SJCRH30 (cell line): ENCODE data around the gene MYRFL. TPM values are rescaled to one million over a fixed set of nuclear protein-coding genes. Genes with fewer than 3 reads are reported as not detected.
"Not testable (repeated sequence)": the region's sequence is repeated elsewhere in the genome, so short reads cannot be mapped to it uniquely, and the experiment has no call there.

Source experiments
- DNase-seq, 2 experiments: peaks; one replicate each; pipeline ENCODE4 v3.0.0-alpha.2; 2015 to 2020
- H3K27ac ChIP-seq: fragments of 250-450 bp; sonication (Bioruptor Pico); 2 replicates; pipeline ENCODE4 v1.5.1; 2020; ENCODE audit warnings: mild to moderate bottlenecking, moderate library complexity
- H3K27me3 ChIP-seq: fragments of 250-450 bp; sonication (Bioruptor Pico); 2 replicates; pipeline ENCODE4 v1.5.1; 2020; ENCODE audit warnings: mild to moderate bottlenecking, moderate library complexity
- H3K36me3 ChIP-seq: fragments of 250-450 bp; sonication (Bioruptor Pico); 2 replicates; pipeline ENCODE4 v1.5.1; 2020; ENCODE audit warnings: mild to moderate bottlenecking, moderate library complexity
- H3K4me1 ChIP-seq: fragments of 250-450 bp; sonication (Bioruptor Pico); 2 replicates; pipeline ENCODE4 v1.5.1; 2020; ENCODE audit warnings: mild to moderate bottlenecking, moderate library complexity
- H3K4me3 ChIP-seq: fragments of 250-450 bp; sonication (Bioruptor Pico); 2 replicates; pipeline ENCODE4 v1.5.1; 2020; ENCODE audit warnings: mild to moderate bottlenecking, moderate library complexity
- H3K9me3 ChIP-seq: fragments of 250-450 bp; sonication (Bioruptor Pico); replicated peaks from 2 replicates; pipeline ENCODE4 v1.5.1; 2020; ENCODE audit warnings: mild to moderate bottlenecking, moderate library complexity
- total RNA-seq: library from RNA; depleted of rRNA; stranded (reverse); fragments of >200 nt; shearing (Covaris generic); gene quantifications from 2 replicates; pipeline ENCODE4 v1.2.3, GENCODE V29; 2014

MYRFL gene
- total RNA-seq, 1 experiment from 2014 or later = not detected

DNA sequence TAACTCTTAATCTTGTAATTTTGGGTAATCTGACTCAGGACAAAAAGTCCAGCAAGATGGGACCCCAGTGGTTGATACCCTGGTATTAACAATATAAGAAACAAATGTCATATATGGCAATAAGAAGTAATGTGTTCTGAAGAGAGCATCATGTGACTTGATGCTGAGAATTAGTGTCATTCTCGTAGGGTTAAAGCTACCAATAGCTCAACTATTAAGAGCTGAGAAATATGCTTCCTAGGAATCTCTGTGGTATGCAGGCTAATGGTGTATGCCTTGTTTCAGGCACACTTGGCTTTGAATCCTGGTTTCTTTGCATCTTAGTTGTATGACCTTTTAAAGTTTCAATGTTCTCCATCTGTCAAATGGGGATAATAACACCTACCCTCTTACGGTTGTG lies 9.1 kb downstream of the MYRFL start:
- H3K27ac ChIP-seq = no peak overlapping the region
- no peak overlapping the region for H3K4me3 ChIP-seq
- no peaks in the 10 kb centered on the region for H3K36me3 ChIP-seq
- H3K27me3 ChIP-seq = no peaks in the 10 kb centered on the region
- H3K4me1 ChIP-seq = no peaks in the 10 kb centered on the region
- DNase-seq = no peak
- H3K9me3 ChIP-seq = no peaks in the 10 kb centered on the region

- H3K9me3 ChIP-seq = no peaks in the 10 kb centered on the region
- no peaks in the 10 kb centered on the region for H3K36me3 ChIP-seq
- H3K27ac ChIP-seq = no peak overlapping the region
- H3K4me3 ChIP-seq = no peak overlapping the region
- H3K27me3 ChIP-seq = no peaks in the 10 kb centered on the region
- DNase-seq = no peak
- H3K4me1 ChIP-seq = no peaks in the 10 kb centered on the region
Observed at GRCh38 chr12:69834576-69834975, 9.5 kb downstream of the MYRFL start.

DNA sequence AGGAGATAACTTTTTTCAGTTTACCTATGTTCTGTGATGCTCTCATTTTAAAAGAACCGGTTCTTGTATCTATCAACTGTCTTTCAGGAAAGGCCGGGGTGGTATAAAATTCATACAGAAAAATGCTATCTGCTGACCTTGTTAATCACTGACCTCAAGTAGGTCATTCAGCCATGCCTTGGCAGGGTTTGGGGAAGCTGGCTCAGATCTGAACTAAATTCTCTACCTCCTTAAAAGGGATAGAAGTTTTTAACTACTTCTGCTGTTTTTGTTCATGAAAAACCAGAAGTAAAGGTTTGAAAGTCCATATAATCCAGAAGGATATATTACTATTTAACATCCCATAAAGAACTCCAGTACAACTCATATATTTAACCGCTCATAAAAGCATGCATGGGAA lies 10.1 kb downstream of the MYRFL start:
- DNase-seq = no peak
- Histone ChIP-seq H3K9me3 (no peaks in the 10 kb centered on the region), H3K36me3 (no peaks in the 10 kb centered on the region), H3K4me3 (no peak overlapping the region), H3K27me3 (no peaks in the 10 kb centered on the region), H3K4me1 (no peaks in the 10 kb centered on the region), H3K27ac (no peak overlapping the region)

GRCh38 chr12:69836015-69836414 lies 11.0 kb downstream of the MYRFL start:
- no peaks in the 10 kb centered on the region for H3K9me3 ChIP-seq
- H3K27me3 ChIP-seq = no peaks in the 10 kb centered on the region
- no peaks in the 10 kb centered on the region for H3K4me1 ChIP-seq
- no peak for DNase-seq
- no peak overlapping the region for H3K4me3 ChIP-seq
- no peak overlapping the region for H3K27ac ChIP-seq
- H3K36me3 ChIP-seq = no peaks in the 10 kb centered on the region

DNA sequence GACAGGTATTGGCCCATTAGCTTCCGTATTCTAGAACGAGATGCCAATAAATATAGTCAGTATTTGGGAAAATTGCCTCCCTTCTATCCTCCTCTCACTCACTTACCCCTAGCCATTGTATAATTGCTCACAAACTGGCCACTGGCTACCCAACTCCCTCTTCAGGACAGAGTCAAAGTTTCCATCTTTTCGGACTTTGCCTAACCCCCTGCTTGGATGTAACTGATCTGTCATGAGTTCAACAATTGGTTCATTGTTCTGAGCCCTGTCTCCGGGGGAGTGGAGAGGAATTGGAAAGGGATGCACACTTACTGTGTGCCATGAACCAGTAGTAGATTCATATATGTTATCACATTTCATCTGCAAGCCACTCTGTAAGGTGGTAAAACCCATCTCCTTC lies 12.2 kb downstream of the MYRFL start:
- Histone ChIP-seq H3K9me3 (no peaks in the 10 kb centered on the region), H3K27ac (no peak overlapping the region), H3K36me3 (no peaks in the 10 kb centered on the region), H3K27me3 (no peaks in the 10 kb centered on the region), H3K4me1 (no peaks in the 10 kb centered on the region), H3K4me3 (no peak overlapping the region)
- DNase-seq = peak in 1 of 2 experiments; percentile 35

DNA sequence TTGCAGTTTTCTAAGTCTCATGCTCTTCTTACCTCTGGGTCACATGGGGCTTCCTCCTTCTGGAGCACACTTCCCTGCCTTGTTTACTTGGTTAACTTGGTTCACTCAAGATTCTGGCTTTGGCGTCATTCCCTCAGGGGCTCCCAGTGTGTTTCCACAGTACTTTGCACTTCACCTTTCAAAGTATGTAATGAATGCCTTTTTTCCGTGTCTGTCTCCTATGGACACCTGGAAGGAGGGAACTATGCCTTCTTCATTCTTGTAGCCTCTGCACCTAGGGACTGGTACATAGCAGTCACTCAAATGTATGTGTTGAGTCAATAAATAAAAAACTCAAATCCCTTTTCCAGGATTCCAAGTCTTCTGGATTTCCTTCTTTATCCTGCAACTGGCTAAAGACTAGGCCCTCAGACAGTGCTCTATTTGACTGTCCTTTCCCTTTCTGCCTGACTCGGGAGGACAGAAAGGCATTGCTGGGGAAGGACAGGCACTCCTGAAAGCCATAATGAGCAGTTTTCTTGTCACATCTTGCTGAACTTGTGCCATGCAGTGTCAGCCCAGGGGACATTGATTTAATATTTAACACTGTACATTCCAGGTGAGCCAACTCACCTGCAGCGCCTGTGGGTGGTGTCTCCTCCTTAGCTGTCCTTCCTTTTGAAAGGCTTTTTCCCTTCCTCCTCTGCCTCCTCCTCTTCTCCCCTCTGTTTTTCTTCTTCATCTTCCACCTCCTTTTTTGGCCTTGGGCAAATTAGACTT lies 12.8 kb downstream of the MYRFL start:
- Histone ChIP-seq H3K27me3 (no peaks in the 10 kb centered on the region), H3K4me1 (no peaks in the 10 kb centered on the region), H3K27ac (no peak overlapping the region), H3K36me3 (no peaks in the 10 kb centered on the region), H3K4me3 (no peak overlapping the region), H3K9me3 (no peaks in the 10 kb centered on the region)
- no peak for DNase-seq

DNA sequence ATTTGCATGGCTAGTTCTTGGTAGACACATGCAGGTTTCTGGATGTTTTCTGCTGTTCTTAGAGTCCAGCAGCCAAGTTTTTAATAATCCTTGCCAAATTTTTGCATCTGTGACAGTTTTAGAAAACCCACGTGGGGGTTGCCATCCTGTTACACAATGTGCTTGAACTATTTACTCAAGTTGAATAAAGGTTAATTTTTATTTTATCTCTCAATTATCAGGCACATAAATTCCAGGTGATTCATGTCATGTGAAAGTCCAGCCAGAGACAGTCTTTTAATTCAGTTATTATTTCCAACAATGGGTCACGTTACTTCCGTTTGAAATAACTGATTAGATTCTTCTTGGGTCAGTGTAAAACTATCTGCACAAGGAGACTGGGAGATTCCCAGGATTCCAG lies 15.7 kb downstream of the MYRFL start:
- DNase-seq = no peak
- H3K9me3 ChIP-seq = no peaks in the 10 kb centered on the region
- H3K4me3 ChIP-seq = no peak overlapping the region
- H3K27ac ChIP-seq = no peak overlapping the region
- H3K27me3 ChIP-seq = no peaks in the 10 kb centered on the region
- no peaks in the 10 kb centered on the region for H3K4me1 ChIP-seq
- H3K36me3 ChIP-seq = no peaks in the 10 kb centered on the region

DNA sequence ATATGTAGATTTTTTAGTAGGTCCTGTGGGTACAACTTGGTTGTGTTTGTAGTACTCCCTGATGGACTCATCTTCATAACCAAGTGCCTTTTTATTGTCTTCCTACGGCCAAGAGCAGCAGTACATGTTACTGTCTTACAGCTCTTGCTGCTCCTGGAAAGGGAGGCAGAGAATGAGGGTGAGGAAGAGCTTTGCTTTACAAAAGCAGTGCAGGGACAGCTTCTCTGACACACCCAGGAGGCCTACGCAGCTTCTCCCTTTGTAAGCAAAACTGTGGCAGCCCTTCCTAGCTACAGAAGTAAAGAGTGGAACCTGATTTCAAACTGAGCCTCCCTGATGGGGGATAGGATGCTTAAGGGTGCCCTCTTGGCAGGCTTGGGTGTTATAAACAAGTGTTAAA lies 18.6 kb downstream of the MYRFL start:
- H3K36me3 ChIP-seq = no peaks in the 10 kb centered on the region
- no peak overlapping the region for H3K27ac ChIP-seq

GRCh38 chr12:69844416-69844815 lies 19.4 kb downstream of the MYRFL start:
- no peak overlapping the region for H3K27ac ChIP-seq
- no peaks in the 10 kb centered on the region for H3K4me1 ChIP-seq
- no peaks in the 10 kb centered on the region for H3K36me3 ChIP-seq
- H3K4me3 ChIP-seq = no peak overlapping the region
- no peaks in the 10 kb centered on the region for H3K27me3 ChIP-seq
- no peaks in the 10 kb centered on the region for H3K9me3 ChIP-seq
- DNase-seq = no peak

More for the DNA sequence above, 18.6 kb downstream of the MYRFL start:
- Histone ChIP-seq H3K4me1 (no peaks in the 10 kb centered on the region), H3K9me3 (no peaks in the 10 kb centered on the region), H3K4me3 (no peak overlapping the region), H3K27me3 (no peaks in the 10 kb centered on the region)
- DNase-seq = no peak

DNA sequence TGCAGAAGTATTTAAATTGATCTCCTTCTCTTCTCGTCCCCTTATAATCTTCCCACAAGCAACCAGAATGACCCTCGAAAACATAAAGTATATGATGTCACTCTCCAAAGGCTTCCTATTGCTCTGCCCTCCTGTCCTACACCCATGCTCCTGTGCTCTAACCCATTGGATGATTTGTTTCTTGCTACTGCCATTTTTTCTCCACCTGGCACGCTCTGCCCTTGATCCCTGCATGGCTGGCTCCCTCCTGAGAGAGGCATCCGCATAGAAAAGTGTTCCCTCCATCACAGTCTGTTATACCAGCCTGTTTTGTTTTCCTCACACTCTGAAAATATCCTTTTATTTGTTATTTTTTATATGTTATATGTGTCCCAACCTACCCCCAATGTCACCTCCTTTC lies 19.8 kb downstream of the MYRFL start:
- H3K27ac ChIP-seq = no peak overlapping the region
- H3K36me3 ChIP-seq = no peaks in the 10 kb centered on the region
- H3K4me1 ChIP-seq = no peaks in the 10 kb centered on the region
- H3K27me3 ChIP-seq = no peaks in the 10 kb centered on the region
- no peak overlapping the region for H3K4me3 ChIP-seq
- no peak for DNase-seq
- no peaks in the 10 kb centered on the region for H3K9me3 ChIP-seq

GRCh38 chr12:69846976-69847375 lies 21.9 kb downstream of the MYRFL start:
- no peak for DNase-seq
- no peaks in the 10 kb centered on the region for H3K36me3 ChIP-seq
- no peaks in the 10 kb centered on the region for H3K9me3 ChIP-seq
- H3K4me1 ChIP-seq = no peaks in the 10 kb centered on the region
- no peaks in the 10 kb centered on the region for H3K27me3 ChIP-seq
- no peak overlapping the region for H3K4me3 ChIP-seq
- H3K27ac ChIP-seq = no peak overlapping the region

- Histone ChIP-seq H3K4me3 (no peak overlapping the region), H3K4me1 (no peaks in the 10 kb centered on the region), H3K9me3 (no peaks in the 10 kb centered on the region), H3K36me3 (no peaks in the 10 kb centered on the region), H3K27ac (no peak overlapping the region), H3K27me3 (no peaks in the 10 kb centered on the region)
- no peak for DNase-seq
Observed at GRCh38 chr12:69851976-69852375, 26.9 kb downstream of the MYRFL start.

- not testable (repeated sequence) for H3K27me3 ChIP-seq, H3K4me3 ChIP-seq, DNase-seq, H3K9me3 ChIP-seq, H3K36me3 ChIP-seq, H3K27ac ChIP-seq, H3K4me1 ChIP-seq
Observed at GRCh38 chr12:69853176-69853961, 28.3 kb downstream of the MYRFL start.

DNA sequence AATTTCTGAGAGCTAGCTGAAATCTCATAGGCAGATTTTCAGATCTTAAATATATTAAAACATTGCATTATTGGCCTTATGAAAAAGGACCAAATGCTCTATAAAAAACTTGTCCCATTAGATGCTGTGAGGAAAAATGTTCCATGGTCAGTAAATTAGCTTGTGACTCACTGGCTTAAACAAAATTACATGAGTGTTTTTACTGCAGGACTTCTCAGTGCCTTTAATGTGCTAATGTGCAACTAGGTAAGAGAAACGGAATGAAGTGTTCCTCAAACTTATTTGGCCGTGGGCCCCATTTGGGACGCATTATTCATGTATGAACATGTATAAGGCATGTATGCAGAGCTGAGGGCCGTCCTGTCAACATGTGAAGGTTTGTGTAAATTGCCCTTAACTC lies 41.7 kb downstream of the MYRFL start:
- Histone ChIP-seq H3K27ac (no peak overlapping the region), H3K36me3 (no peaks in the 10 kb centered on the region), H3K4me3 (no peak overlapping the region), H3K4me1 (no peaks in the 10 kb centered on the region), H3K9me3 (no peaks in the 10 kb centered on the region), H3K27me3 (no peaks in the 10 kb centered on the region)
- no peak for DNase-seq

GRCh38 chr12:69868695-69869094 lies 43.7 kb downstream of the MYRFL start:
- Histone ChIP-seq H3K9me3 (no peaks in the 10 kb centered on the region), H3K27ac (no peak overlapping the region), H3K36me3 (no peaks in the 10 kb centered on the region), H3K27me3 (no peaks in the 10 kb centered on the region), H3K4me3 (no peak overlapping the region), H3K4me1 (no peaks in the 10 kb centered on the region)
- DNase-seq = no peak

DNA sequence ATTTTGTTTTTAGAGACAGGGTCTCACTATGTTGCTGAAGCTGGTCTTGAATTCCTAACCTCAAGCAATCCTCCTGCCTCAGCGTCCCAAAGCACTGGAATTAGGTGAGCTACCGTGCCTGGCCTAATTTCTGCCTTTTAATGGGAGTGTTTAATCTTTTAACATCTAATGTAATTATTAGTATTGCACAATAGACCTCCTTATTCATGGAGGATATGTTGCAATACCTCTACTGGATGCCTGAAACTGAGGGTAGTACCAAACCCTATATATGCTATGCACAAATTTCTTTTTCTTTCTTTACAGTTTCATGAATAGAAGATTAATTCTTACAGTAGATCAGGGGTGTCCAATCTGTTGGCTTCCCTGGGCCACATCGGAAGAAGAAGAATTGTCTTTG lies 47.8 kb downstream of the MYRFL start:
- no peaks in the 10 kb centered on the region for H3K4me1 ChIP-seq
- no peak overlapping the region for H3K27ac ChIP-seq
- no peak overlapping the region for H3K4me3 ChIP-seq
- no peaks in the 10 kb centered on the region for H3K27me3 ChIP-seq
- no peak for DNase-seq
- no peaks in the 10 kb centered on the region for H3K36me3 ChIP-seq
- no peaks in the 10 kb centered on the region for H3K9me3 ChIP-seq
